Sigmoid colon (tissue), 7 donors: Measurements from ENCODE around the gene DLX3. TPM values are rescaled to one million over a fixed set of nuclear protein-coding genes. Genes with fewer than 3 reads are reported as not detected.
A peak's percentile ranks its signal among the peaks of the same experiment; 100 is the strongest.

Experiments
- DNase-seq: peaks from one replicate; pipeline ENCODE4 v3.0.0-alpha.2; 2019
- H3K27ac ChIP-seq, 4 donors: fragments of 200-600 bp; sonication (generic); one replicate each; pipeline ENCODE4 v1.5.1; 2016 to 2019; ENCODE audit warnings: mild to moderate bottlenecking in 1 of 4
- H3K27me3 ChIP-seq, 3 donors: fragments of 200-600 bp; sonication (generic); one replicate each; pipeline ENCODE4 v1.5.1; 2019; ENCODE audit warnings: mild to moderate bottlenecking in 1 of 3
- H3K36me3 ChIP-seq, 4 donors: fragments of 200-600 bp; sonication (generic); one replicate each; pipeline ENCODE4 v1.5.1; 2016 to 2019
- H3K4me1 ChIP-seq, 4 donors: fragments of 200-600 bp; sonication (generic); one replicate each; pipeline ENCODE4 v1.5.1; 2017 to 2019
- H3K4me3 ChIP-seq, 4 donors: fragments of 200-600 bp; sonication (generic); one replicate each; pipeline ENCODE4 v1.5.1; 2017 to 2019; ENCODE audit warnings: mild to moderate bottlenecking in 2 of 4, moderate library complexity in 1 of 4
- H3K9me3 ChIP-seq, 4 donors: fragments of 200-600 bp in 3 of 4; sonication (generic) in 3 of 4; one replicate each; pipeline versions ENCODE4 v1.5.1 to v1.6.1; 2013 to 2019
- EP300 ChIP-seq, 4 donors: sonication (generic); formaldehyde crosslinking; IDR thresholded peaks; one replicate each; pipeline ENCODE4 v1.6.1; 2017; ENCODE audit warnings: antibody characterized with exemption in 4 of 4
- POLR2A ChIP-seq, 2 donors: fragments of 450-650 bp; IDR thresholded peaks; one replicate each; pipeline ENCODE4 v1.6.1; 2016; ENCODE audit warnings: antibody characterized with exemption in 2 of 2, mild to moderate bottlenecking in 2 of 2, moderate library complexity in 2 of 2
- POLR2AphosphoS5 ChIP-seq, 4 donors: sonication (generic); formaldehyde crosslinking; IDR thresholded peaks; one replicate each; pipeline ENCODE4 v1.6.1; 2017; ENCODE audit warnings: antibody characterized with exemption in 4 of 4
- WGBS, 2 donors: extraction: QIAGEN DNeasy Blood & Tissue Kit; methylation state at CpG; one replicate each; pipeline ENCODE4 v1.1.7; 2013; 5-methylcytosine and 5-hydroxymethylcytosine counted together
- intact Hi-C: fragments of 100-400 bp; cut with DNase I; formaldehyde crosslinking; loops from one replicate; pipeline ENCODE4 v1.15.1; 2023
- polyA plus RNA-seq, 3 donors: library from polyadenylated mRNA; stranded (reverse); fragments of 200-250 nt; gene quantifications; one replicate each; pipeline ENCODE4 v1.2.3, GENCODE V29; 2013
- total RNA-seq, 4 donors: library from RNA; depleted of rRNA; stranded (reverse); fragments of >200 nt; gene quantifications; one replicate each; pipeline ENCODE4 v1.1.0, GENCODE V29; 2016
- TF ChIP-seq, protein P1 (sequence below), 4 experiments: fragments of 450-650 bp in 3 of 4; fragments of 200-600 bp in 1 of 4; IDR thresholded peaks; one replicate each; pipeline ENCODE4 v1.5.1; 2016 to 2019; ENCODE audit warnings: antibody characterized with exemption in 4 of 4, mild to moderate bottlenecking in 3 of 4, moderate library complexity in 2 of 4
- donor health status: healthy with polysubstance abuse.
- donor health status: Bipolar disorder and iron deficiency.
- donor health status: healthy.

Gene DLX3
- total and polyA plus RNA-seq, 7 donors, result 0.07 to 0.27 TPM; not detected in 5

GRCh38 chr17:50039058-50039457 lies 44.0 kb upstream of the DLX3 start:
- Histone ChIP-seq H3K27me3 (no peaks in the 10 kb centered on the region), H3K9me3 (no peaks in the 10 kb centered on the region), H3K4me3 (no peak overlapping the region), H3K36me3 (no peaks in the 10 kb centered on the region), H3K4me1 (peaks cover 0 to 43% (median 36%) of the 10 kb centered on the region in 4 donors), H3K27ac (no peak overlapping the region)
- DNase-seq, result no peak
- 82 to 83% methylated on average over 4 of the region's 4 CpGs for WGBS, 2 donors
- intact Hi-C loops, result loop anchor here (2.0 kb wide), 1 partner anchor 16 kb away; no protein-coding TSS in a partner anchor
- no peak for TF ChIP-seq EP300 (IDR thresholded peaks at IDR 0.05)
- TF ChIP-seq POLR2A (IDR thresholded peaks at IDR 0.05), result no peak
- no peak for TF ChIP-seq POLR2AphosphoS5 (IDR thresholded peaks at IDR 0.05)
- TF ChIP-seq, protein P1, sequence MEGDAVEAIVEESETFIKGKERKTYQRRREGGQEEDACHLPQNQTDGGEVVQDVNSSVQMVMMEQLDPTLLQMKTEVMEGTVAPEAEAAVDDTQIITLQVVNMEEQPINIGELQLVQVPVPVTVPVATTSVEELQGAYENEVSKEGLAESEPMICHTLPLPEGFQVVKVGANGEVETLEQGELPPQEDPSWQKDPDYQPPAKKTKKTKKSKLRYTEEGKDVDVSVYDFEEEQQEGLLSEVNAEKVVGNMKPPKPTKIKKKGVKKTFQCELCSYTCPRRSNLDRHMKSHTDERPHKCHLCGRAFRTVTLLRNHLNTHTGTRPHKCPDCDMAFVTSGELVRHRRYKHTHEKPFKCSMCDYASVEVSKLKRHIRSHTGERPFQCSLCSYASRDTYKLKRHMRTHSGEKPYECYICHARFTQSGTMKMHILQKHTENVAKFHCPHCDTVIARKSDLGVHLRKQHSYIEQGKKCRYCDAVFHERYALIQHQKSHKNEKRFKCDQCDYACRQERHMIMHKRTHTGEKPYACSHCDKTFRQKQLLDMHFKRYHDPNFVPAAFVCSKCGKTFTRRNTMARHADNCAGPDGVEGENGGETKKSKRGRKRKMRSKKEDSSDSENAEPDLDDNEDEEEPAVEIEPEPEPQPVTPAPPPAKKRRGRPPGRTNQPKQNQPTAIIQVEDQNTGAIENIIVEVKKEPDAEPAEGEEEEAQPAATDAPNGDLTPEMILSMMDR (IDR thresholded peaks at IDR 0.05), result no peak

GRCh38 chr17:50037321-50038107 lies 42.5 kb upstream of the DLX3 start:
- no peaks in the 10 kb centered on the region for H3K36me3 ChIP-seq
- DNase-seq, result peak; percentile 92
- WGBS, 2 donors, result 59 to 72% methylated on average over 14 of the region's 14 CpGs

DNA sequence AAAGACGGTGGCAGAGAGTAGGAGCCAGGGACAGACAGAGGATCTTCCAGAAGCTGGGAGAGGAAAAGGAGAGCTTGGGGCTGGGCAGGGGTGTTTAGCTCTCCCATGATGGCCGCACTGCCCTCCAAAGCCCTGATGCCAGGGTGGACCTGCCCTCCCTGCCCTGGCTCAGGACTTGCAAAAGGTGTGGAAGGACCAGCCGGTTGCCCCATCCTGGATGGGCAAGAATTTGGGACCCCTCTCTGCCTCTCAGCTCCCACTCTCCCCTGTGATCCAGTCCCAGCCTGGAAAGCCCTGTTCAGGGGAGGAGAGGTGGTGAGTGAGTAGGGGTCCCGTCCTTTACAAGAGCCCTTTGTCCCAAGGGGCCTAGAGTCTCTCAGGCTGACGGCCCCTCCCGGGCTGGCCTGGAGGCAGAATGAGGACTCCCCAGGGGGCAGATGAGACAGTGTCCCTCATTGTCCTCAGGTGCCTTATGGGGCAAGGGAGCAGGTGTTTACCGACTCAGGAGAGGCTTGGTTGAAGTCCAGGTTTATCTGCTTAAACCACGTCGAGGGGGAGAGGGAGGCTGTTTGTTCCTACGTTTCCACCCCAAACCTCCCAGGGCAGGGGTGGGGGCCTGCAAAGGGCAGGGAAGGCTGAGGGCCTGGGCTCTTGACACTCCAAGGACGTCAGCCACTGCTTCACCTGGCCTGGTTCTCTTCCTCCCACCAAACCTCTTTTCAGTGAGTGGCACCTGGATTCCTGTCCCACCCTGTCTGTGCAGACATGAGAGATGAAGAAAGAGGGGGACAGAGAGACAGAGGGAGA lies 41.6 kb upstream of the DLX3 start:
- H3K27me3 ChIP-seq, result no peaks in the 10 kb centered on the region
- H3K4me1 ChIP-seq, result peaks cover 0 to 60% (median 49%) of the 10 kb centered on the region in 4 donors
- TF ChIP-seq POLR2AphosphoS5 (IDR thresholded peaks at IDR 0.05) (no peak), EP300 (IDR thresholded peaks at IDR 0.05) (no peak), POLR2A (IDR thresholded peaks at IDR 0.05) (no peak)
- TF ChIP-seq, protein P1 (IDR thresholded peaks at IDR 0.05), result no peak
- 36 to 69% methylated on average over 11 of the region's 11 CpGs for WGBS, 2 donors
- intact Hi-C loops, result no loop called here
- DNase-seq, result no peak
- no peaks in the 10 kb centered on the region for H3K36me3 ChIP-seq
- H3K9me3 ChIP-seq, result no peaks in the 10 kb centered on the region
- no peak overlapping the region for H3K4me3 ChIP-seq
- peak overlapping the region; percentile 53 to 84 (median 80) for H3K27ac ChIP-seq

More at GRCh38 chr17:50037321-50038107, 42.5 kb upstream of the DLX3 start:
- H3K27me3 ChIP-seq, result no peaks in the 10 kb centered on the region
- peak; percentile 33 to 72 (median 66) for TF ChIP-seq POLR2AphosphoS5 (IDR thresholded peaks at IDR 0.05)
- no peak for TF ChIP-seq POLR2A (IDR thresholded peaks at IDR 0.05)
- no peaks in the 10 kb centered on the region for H3K9me3 ChIP-seq
- H3K4me3 ChIP-seq, result no peak overlapping the region
- intact Hi-C loops, result loop anchor here (2.0 kb wide), 1 partner anchor 17 kb away; no protein-coding TSS in a partner anchor
- peak overlapping the region; percentile 53 to 84 (median 80) for H3K27ac ChIP-seq
- H3K4me1 ChIP-seq, result peaks cover 0 to 58% (median 48%) of the 10 kb centered on the region in 4 donors

- Histone ChIP-seq H3K4me3 (no peak overlapping the region), H3K27me3 (no peaks in the 10 kb centered on the region), H3K9me3 (no peaks in the 10 kb centered on the region), H3K4me1 (peaks cover 0 to 60% (median 49%) of the 10 kb centered on the region in 4 donors), H3K27ac (peak overlapping the region in 3 of 4 donors; percentile 77 to 84 (median 83)), H3K36me3 (no peaks in the 10 kb centered on the region)
- intact Hi-C loops, result no loop called here
- no peak for DNase-seq
- TF ChIP-seq POLR2AphosphoS5 (IDR thresholded peaks at IDR 0.05), result no peak
- TF ChIP-seq POLR2A (IDR thresholded peaks at IDR 0.05), result no peak
- TF ChIP-seq EP300 (IDR thresholded peaks at IDR 0.05), result no peak
- TF ChIP-seq, protein P1 (IDR thresholded peaks at IDR 0.05), result no peak
- WGBS, 2 donors, result 80 to 83% methylated on average over 1 of the region's 1 CpG
Observed at GRCh38 chr17:50035945-50036344, 40.9 kb upstream of the DLX3 start.

- peak overlapping the region in 3 of 4 donors; percentile 77 to 84 (median 83) for H3K27ac ChIP-seq
- H3K27me3 ChIP-seq, result no peaks in the 10 kb centered on the region
- H3K4me3 ChIP-seq, result no peak overlapping the region
- H3K36me3 ChIP-seq, result no peaks in the 10 kb centered on the region
- peaks cover 0 to 60% (median 49%) of the 10 kb centered on the region in 4 donors for H3K4me1 ChIP-seq
- TF ChIP-seq POLR2A (IDR thresholded peaks at IDR 0.05) (no peak), POLR2AphosphoS5 (IDR thresholded peaks at IDR 0.05) (no peak), EP300 (IDR thresholded peaks at IDR 0.05) (no peak)
- TF ChIP-seq, protein P1 (IDR thresholded peaks at IDR 0.05), result no peak
- intact Hi-C loops, result no loop called here
- H3K9me3 ChIP-seq, result no peaks in the 10 kb centered on the region
- DNase-seq, result no peak
- 80% methylated on average over 5 of the region's 5 CpGs for WGBS, 2 donors
Observed at GRCh38 chr17:50035421-50035879, 40.4 kb upstream of the DLX3 start.
